WTC11 (cell line): Measurements from ENCODE around the gene CSF1. TPM values are rescaled to one million over a fixed set of nuclear protein-coding genes. Genes with fewer than 3 reads are reported as not detected.

Experiments used
- ATAC-seq: fragments of 200-7000 bp; cut with Tn5 transposase; 2 replicates; pipeline ENCODE4 v1.10.0; 2021; ENCODE audit warnings: mild to moderate bottlenecking, moderate library complexity
- CTCF ChIA-PET: fragments of 300-600 bp; sonication (Branson Sonifier 250); formaldehyde crosslinking; loops from one replicate; lab custom pipeline; 2021; ENCODE audit warnings: antibody characterized with exemption; lab: Charles Lee
- POLR2A ChIA-PET: fragments of 350-600 bp; sonication (Branson Sonifier 250); formaldehyde crosslinking; loops from one replicate; lab custom pipeline; 2021; ENCODE audit warnings: antibody characterized with exemption; lab: Charles Lee
- DNase-seq: peaks from one replicate; pipeline ENCODE4 v3.0.0; 2021; ENCODE audit warnings: low spot score
- H3K27ac Mint-ChIP-seq: 2 replicates; pipeline ENCODE4 v1.8.0; 2021; ENCODE audit warnings: mixed read lengths
- H3K27me3 Mint-ChIP-seq: 2 replicates; pipeline ENCODE4 v1.8.0; 2021; ENCODE audit warnings: low read depth, mild to moderate bottlenecking, moderate library complexity, mixed read lengths
- H3K36me3 Mint-ChIP-seq: 2 replicates; pipeline ENCODE4 v1.8.0; 2021; ENCODE audit warnings: mixed read lengths
- H3K4me1 Mint-ChIP-seq: 2 replicates; pipeline ENCODE4 v1.8.0; 2022; ENCODE audit warnings: mixed read lengths
- H3K4me3 Mint-ChIP-seq: 2 replicates; pipeline ENCODE4 v1.8.0; 2021; ENCODE audit warnings: mild to moderate bottlenecking, moderate library complexity, mixed read lengths
- H3K9me3 Mint-ChIP-seq: 2 replicates; pipeline ENCODE4 v1.8.0; 2021; ENCODE audit warnings: mixed read lengths
- EMX1 ChIP-seq: fragments of 250-450 bp; sonication (Bioruptor Pico); IDR thresholded peaks from 2 replicates; pipeline ENCODE4 v1.8.0; 2021; ENCODE audit warnings: mild to moderate bottlenecking
- FOXJ3 ChIP-seq: sonication (generic); formaldehyde crosslinking; IDR thresholded peaks from 2 replicates; pipeline ENCODE4 v1.9.0; 2021; ENCODE audit warnings: missing genetic modification reagents, mild to moderate bottlenecking, borderline replicate concordance
- FOXP1 ChIP-seq: sonication (generic); formaldehyde crosslinking; IDR thresholded peaks from 2 replicates; pipeline ENCODE4 v1.8.0; 2022; ENCODE audit warnings: missing genetic modification reagents, mild to moderate bottlenecking, moderate library complexity, borderline replicate concordance
- GABPB1 ChIP-seq: sonication (generic); formaldehyde crosslinking; IDR thresholded peaks from 2 replicates; pipeline ENCODE4 v1.8.1; 2023; ENCODE audit warnings: mild to moderate bottlenecking, missing genetic modification reagents
- HMGA2 ChIP-seq: fragments of 250-450 bp; sonication (Bioruptor Pico); IDR thresholded peaks from 2 replicates; pipeline ENCODE4 v1.4.0; 2021; ENCODE audit warnings: mild to moderate bottlenecking, moderate library complexity
- JUN ChIP-seq: sonication (generic); formaldehyde crosslinking; IDR thresholded peaks from 2 replicates; pipeline ENCODE4 v1.8.0; 2023; ENCODE audit warnings: mild to moderate bottlenecking, missing genetic modification reagents
- MYBL2 ChIP-seq: sonication (generic); formaldehyde crosslinking; IDR thresholded peaks from 2 replicates; pipeline ENCODE4 v1.8.1; 2023; ENCODE audit warnings: mild to moderate bottlenecking, moderate library complexity, missing genetic modification reagents
- SOX15 ChIP-seq: fragments of 250-450 bp; sonication (Bioruptor Pico); IDR thresholded peaks from 2 replicates; pipeline ENCODE4 v1.9.0; 2021; ENCODE audit warnings: mild to moderate bottlenecking
- TEAD1 ChIP-seq: sonication (generic); formaldehyde crosslinking; IDR thresholded peaks from 2 replicates; pipeline ENCODE4 v1.8.0; 2022; ENCODE audit warnings: mild to moderate bottlenecking, missing genetic modification reagents
- ZNF121 ChIP-seq: sonication (generic); formaldehyde crosslinking; IDR thresholded peaks from 2 replicates; pipeline ENCODE4 v1.8.0; 2023; ENCODE audit warnings: missing genetic modification reagents
- ZNF317 ChIP-seq: sonication (generic); formaldehyde crosslinking; IDR thresholded peaks from 2 replicates; pipeline ENCODE4 v1.8.1; 2023; ENCODE audit warnings: low read depth, mild to moderate bottlenecking, moderate library complexity, missing genetic modification reagents, borderline replicate concordance
- ZNF423 ChIP-seq: fragments of 250-450 bp; sonication (Bioruptor Pico); IDR thresholded peaks from 2 replicates; pipeline ENCODE4 v2.1.2; 2022; ENCODE audit warnings: mild to moderate bottlenecking, moderate library complexity
- ZNF671 ChIP-seq: fragments of 250-450 bp; sonication (Bioruptor Pico); IDR thresholded peaks from 2 replicates; pipeline ENCODE4 v1.8.0; 2021; ENCODE audit warnings: mild to moderate bottlenecking
- total RNA-seq: library from RNA; stranded (reverse); gene quantifications from 3 replicates; pipeline ENCODE4 v1.2.3, GENCODE V29; 2021
- TF ChIP-seq, protein P1 (sequence below): fragments of 250-450 bp; sonication (Bioruptor Pico); conservative IDR thresholded peaks from 2 replicates; pipeline ENCODE4 v1.9.0; 2021; ENCODE audit warnings: mild to moderate bottlenecking
- TF ChIP-seq, protein P2 (sequence below): fragments of 250-450 bp; sonication (Bioruptor Pico); IDR thresholded peaks from 2 replicates; pipeline ENCODE4 v1.9.0; 2021; ENCODE audit warnings: moderate library complexity, mild to moderate bottlenecking, inconsistent platforms, borderline replicate concordance
- TF ChIP-seq, protein P3 (sequence below): sonication (generic); formaldehyde crosslinking; IDR thresholded peaks from 2 replicates; pipeline ENCODE4 v1.8.0; 2023; ENCODE audit warnings: mild to moderate bottlenecking, missing genetic modification reagents
- TF ChIP-seq, protein P4 (sequence below): sonication (generic); formaldehyde crosslinking; IDR thresholded peaks from 2 replicates; pipeline ENCODE4 v1.8.1; 2022; ENCODE audit warnings: missing genetic modification reagents, borderline replicate concordance
- TF ChIP-seq, protein P5 (sequence below): sonication (generic); formaldehyde crosslinking; IDR thresholded peaks from 2 replicates; pipeline ENCODE4 v1.8.1; 2022; ENCODE audit warnings: mild to moderate bottlenecking, moderate library complexity, missing genetic modification reagents
- TF ChIP-seq, protein P6 (sequence below): sonication (generic); formaldehyde crosslinking; IDR thresholded peaks from 2 replicates; pipeline ENCODE4 v1.8.1; 2023; ENCODE audit warnings: mild to moderate bottlenecking, moderate library complexity, missing genetic modification reagents
- TF ChIP-seq, protein P7 (sequence below): fragments of 250-450 bp; sonication (Bioruptor Pico); IDR thresholded peaks from 2 replicates; pipeline ENCODE4 v1.9.0; 2021; ENCODE audit warnings: mild to moderate bottlenecking

CSF1 gene
- total RNA-seq, 1 experiment from 2014 or later = 3.0 TPM

DNA sequence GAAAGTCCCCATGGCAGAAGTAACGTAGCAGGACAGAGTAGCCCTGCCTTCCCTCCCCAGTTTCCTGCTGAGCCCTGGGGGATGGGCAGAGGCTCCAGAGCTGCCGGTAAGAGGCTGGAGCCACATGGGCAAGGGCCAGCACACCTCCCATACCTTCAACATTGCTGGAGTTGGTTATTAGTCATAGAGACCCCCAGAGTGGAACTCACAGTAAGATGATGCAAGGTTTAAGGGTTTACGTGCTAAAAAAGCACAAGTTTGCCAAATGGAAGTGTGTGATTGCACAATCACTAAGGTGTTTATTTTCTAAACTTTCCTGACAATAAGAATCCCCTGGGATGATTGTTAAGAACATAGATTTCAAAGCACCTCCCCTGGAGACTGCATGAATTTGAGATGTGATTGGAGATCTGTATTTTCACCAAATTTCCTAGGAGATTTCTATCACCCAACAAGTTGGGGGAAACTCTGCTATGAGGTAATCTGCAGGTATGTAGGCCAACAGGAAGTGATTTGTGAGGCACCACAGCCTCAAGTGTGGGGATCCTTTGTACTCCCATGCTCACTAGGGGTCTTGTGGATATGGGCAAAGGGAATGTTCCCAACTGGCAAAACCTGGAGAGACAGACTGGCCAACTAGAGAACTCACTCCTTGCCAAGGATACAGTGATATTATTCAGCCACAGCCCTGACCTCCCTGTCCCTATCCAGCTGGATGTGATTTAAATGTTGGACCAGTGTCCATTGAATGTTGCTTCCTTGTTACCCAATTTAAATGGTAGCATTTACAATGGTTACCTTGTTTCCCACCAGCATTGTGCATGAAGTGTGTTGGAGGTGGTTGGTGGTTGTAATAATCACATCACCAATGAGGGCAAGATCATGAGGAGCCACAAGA is 37.1 kb upstream of the CSF1 start:
- Mint-ChIP-seq H3K4me3 (no peak overlapping the region), H3K27ac (no peak overlapping the region), H3K27me3 (no peaks in the 10 kb centered on the region), H3K4me1 (peaks cover 50% of the 10 kb centered on the region), H3K36me3 (no peaks in the 10 kb centered on the region), H3K9me3 (no peaks in the 10 kb centered on the region)
- POLR2A ChIA-PET = no interaction called here
- ATAC-seq = no peak
- DNase-seq = no peak
- TF ChIP-seq, protein P1, sequence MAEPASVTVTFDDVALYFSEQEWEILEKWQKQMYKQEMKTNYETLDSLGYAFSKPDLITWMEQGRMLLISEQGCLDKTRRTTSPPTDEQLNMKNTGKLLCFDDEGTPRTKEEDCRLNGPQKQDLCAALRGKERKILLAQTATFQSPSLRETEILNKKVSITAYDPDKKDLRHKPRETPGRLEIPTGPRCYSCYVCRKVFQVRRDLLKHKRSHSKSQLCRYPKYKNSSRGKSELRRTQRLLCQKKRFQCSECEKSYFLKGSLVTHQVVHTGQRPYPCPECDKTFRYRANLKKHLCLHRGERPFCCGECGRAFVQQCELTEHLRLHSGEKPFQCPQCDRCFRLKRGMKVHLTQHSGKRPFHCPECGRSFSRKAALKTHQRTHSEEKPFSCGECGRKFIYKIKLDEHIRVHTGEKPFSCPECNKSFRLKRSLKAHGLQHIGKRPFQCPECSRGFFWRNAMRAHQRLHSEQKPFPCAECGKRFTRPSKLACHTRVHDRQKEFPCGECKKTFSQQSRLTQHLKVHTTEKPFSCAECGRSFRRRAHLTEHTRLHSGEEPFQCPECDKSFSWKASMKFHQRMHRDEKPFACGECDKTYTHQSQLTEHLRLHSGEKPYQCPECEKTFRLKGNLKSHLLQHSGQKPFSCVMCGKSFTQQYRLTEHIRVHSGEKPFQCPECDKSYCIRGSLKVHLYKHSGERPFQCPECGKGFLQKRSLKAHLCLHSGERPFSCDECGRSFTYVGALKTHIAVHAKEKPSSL (CRISPR knock-in tag) = no peak
- TF ChIP-seq ZNF121 (CRISPR knock-in tag) (peak; percentile 74), GABPB1 (CRISPR knock-in tag) (peak; percentile 63; the same call in 1 of the 2 replicates), FOXP1 (CRISPR knock-in tag) (no peak)
- CTCF ChIA-PET = interaction anchor here (1.0 to 1.4 kb wide), 3 partner anchors 50 to 111 kb away, joined by 3 to 5 read pairs (median 3); partner anchors contain the start of gene AHCYL1

DNA sequence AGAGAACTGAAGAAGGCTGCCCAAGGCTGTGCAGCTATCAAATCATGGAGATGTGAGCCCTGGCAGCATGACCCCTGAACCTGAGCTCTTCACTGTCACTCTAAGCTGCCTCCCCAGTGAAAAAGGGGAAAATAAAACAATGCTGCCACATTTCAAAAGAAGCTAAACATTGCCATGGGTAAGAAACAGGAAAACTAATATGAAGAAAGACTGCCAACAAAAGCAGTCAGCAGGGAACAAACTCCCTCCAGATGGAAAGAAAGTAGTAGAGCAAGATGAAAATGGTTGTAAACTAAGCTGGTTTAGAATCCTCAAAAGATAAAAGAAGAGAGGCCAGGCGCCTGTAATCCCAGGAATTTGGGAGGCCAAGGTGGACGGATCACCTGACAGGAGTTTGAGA is 36.2 kb upstream of the CSF1 start:
- ChIA-PET CTCF (interaction anchor here (1.0 to 1.4 kb wide), 4 partner anchors 49 to 110 kb away, joined by 3 to 5 read pairs (median 4); partner anchors contain the start of gene AHCYL1), POLR2A (no interaction called here)
- Mint-ChIP-seq H3K27me3 (no peaks in the 10 kb centered on the region), H3K36me3 (no peaks in the 10 kb centered on the region), H3K9me3 (no peaks in the 10 kb centered on the region), H3K4me1 (peaks cover 59% of the 10 kb centered on the region), H3K27ac (peak overlapping the region; percentile 44), H3K4me3 (no peak overlapping the region)
- ATAC-seq = no peak
- DNase-seq = no peak
- TF ChIP-seq JUN (no peak), SOX15 (CRISPR knock-in tag) (no peak), TEAD1 (CRISPR knock-in tag) (no peak), FOXJ3 (CRISPR knock-in tag) (no peak), EMX1 (no peak), ZNF423 (CRISPR knock-in tag) (no peak), ZNF317 (CRISPR knock-in tag) (no peak), MYBL2 (CRISPR knock-in tag) (no peak), HMGA2 (CRISPR knock-in tag) (no peak), ZNF671 (CRISPR knock-in tag) (no peak)
- TF ChIP-seq, protein P2, sequence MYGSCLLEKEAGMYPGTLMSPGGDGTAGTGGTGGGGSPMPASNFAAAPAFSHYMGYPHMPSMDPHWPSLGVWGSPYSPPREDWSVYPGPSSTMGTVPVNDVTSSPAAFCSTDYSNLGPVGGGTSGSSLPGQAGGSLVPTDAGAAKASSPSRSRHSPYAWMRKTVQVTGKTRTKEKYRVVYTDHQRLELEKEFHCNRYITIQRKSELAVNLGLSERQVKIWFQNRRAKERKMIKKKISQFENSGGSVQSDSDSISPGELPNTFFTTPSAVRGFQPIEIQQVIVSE (CRISPR knock-in tag) = no peak
- TF ChIP-seq, protein P3, sequence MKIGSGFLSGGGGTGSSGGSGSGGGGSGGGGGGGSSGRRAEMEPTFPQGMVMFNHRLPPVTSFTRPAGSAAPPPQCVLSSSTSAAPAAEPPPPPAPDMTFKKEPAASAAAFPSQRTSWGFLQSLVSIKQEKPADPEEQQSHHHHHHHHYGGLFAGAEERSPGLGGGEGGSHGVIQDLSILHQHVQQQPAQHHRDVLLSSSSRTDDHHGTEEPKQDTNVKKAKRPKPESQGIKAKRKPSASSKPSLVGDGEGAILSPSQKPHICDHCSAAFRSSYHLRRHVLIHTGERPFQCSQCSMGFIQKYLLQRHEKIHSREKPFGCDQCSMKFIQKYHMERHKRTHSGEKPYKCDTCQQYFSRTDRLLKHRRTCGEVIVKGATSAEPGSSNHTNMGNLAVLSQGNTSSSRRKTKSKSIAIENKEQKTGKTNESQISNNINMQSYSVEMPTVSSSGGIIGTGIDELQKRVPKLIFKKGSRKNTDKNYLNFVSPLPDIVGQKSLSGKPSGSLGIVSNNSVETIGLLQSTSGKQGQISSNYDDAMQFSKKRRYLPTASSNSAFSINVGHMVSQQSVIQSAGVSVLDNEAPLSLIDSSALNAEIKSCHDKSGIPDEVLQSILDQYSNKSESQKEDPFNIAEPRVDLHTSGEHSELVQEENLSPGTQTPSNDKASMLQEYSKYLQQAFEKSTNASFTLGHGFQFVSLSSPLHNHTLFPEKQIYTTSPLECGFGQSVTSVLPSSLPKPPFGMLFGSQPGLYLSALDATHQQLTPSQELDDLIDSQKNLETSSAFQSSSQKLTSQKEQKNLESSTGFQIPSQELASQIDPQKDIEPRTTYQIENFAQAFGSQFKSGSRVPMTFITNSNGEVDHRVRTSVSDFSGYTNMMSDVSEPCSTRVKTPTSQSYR (CRISPR knock-in tag) = no peak
- TF ChIP-seq, protein P4, sequence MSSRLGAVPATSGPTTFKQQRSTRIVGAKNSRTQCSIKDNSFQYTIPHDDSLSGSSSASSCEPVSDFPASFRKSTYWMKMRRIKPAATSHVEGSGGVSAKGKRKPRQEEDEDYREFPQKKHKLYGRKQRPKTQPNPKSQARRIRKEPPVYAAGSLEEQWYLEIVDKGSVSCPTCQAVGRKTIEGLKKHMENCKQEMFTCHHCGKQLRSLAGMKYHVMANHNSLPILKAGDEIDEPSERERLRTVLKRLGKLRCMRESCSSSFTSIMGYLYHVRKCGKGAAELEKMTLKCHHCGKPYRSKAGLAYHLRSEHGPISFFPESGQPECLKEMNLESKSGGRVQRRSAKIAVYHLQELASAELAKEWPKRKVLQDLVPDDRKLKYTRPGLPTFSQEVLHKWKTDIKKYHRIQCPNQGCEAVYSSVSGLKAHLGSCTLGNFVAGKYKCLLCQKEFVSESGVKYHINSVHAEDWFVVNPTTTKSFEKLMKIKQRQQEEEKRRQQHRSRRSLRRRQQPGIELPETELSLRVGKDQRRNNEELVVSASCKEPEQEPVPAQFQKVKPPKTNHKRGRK (CRISPR knock-in tag) = no peak
- TF ChIP-seq, protein P5, sequence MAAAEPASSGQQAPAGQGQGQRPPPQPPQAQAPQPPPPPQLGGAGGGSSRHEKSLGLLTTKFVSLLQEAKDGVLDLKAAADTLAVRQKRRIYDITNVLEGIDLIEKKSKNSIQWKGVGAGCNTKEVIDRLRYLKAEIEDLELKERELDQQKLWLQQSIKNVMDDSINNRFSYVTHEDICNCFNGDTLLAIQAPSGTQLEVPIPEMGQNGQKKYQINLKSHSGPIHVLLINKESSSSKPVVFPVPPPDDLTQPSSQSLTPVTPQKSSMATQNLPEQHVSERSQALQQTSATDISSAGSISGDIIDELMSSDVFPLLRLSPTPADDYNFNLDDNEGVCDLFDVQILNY (CRISPR knock-in tag) = no peak
- TF ChIP-seq, protein P6, sequence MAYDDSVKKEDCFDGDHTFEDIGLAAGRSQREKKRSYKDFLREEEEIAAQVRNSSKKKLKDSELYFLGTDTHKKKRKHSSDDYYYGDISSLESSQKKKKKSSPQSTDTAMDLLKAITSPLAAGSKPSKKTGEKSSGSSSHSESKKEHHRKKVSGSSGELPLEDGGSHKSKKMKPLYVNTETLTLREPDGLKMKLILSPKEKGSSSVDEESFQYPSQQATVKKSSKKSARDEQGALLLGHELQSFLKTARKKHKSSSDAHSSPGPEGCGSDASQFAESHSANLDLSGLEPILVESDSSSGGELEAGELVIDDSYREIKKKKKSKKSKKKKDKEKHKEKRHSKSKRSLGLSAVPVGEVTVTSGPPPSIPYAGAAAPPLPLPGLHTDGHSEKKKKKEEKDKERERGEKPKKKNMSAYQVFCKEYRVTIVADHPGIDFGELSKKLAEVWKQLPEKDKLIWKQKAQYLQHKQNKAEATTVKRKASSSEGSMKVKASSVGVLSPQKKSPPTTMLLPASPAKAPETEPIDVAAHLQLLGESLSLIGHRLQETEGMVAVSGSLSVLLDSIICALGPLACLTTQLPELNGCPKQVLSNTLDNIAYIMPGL (CRISPR knock-in tag) = no peak
- TF ChIP-seq, protein P7, sequence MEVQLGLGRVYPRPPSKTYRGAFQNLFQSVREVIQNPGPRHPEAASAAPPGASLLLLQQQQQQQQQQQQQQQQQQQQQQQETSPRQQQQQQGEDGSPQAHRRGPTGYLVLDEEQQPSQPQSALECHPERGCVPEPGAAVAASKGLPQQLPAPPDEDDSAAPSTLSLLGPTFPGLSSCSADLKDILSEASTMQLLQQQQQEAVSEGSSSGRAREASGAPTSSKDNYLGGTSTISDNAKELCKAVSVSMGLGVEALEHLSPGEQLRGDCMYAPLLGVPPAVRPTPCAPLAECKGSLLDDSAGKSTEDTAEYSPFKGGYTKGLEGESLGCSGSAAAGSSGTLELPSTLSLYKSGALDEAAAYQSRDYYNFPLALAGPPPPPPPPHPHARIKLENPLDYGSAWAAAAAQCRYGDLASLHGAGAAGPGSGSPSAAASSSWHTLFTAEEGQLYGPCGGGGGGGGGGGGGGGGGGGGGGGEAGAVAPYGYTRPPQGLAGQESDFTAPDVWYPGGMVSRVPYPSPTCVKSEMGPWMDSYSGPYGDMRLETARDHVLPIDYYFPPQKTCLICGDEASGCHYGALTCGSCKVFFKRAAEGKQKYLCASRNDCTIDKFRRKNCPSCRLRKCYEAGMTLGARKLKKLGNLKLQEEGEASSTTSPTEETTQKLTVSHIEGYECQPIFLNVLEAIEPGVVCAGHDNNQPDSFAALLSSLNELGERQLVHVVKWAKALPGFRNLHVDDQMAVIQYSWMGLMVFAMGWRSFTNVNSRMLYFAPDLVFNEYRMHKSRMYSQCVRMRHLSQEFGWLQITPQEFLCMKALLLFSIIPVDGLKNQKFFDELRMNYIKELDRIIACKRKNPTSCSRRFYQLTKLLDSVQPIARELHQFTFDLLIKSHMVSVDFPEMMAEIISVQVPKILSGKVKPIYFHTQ (CRISPR knock-in tag) = no peak
